Muscle of arm (tissue), 14 donors: ENCODE data around the gene TMEM171. TPM values are rescaled to one million over a fixed set of nuclear protein-coding genes. Genes with fewer than 3 reads are reported as not detected.

Source experiments
- DNase-seq: peaks from one replicate; pipeline ENCODE4 v3.0.0-alpha.2; 2013
- long read RNA-seq, 11 donors: transcript quantifications; one replicate each; lab custom pipeline, GENCODE V29; 2026
- polyA plus RNA-seq, 12 donors: library from polyadenylated mRNA; unstranded; fragments of 120-200 nt; gene quantifications; one replicate each; pipeline ENCODE4 v1.2.1, GENCODE V29; 2013; ENCODE audit not compliant: insufficient read length in 12 of 12

TMEM171 gene
- polyA plus RNA-seq, result 1 to 10 TPM in 4 of 12 donors, under 1 TPM in 6, not detected in 2; 0.15 to 6.9 (median 0.81) TPM
- long read RNA-seq, donor 1, partial matches to known transcripts, result 0 of 2 reads
- long read RNA-seq, donor 1, other reads (novel, unspliced or antisense), result 0 of 2 reads
- long read RNA-seq, donor 2, partial matches to known transcripts, result 0 of 1 reads
- long read RNA-seq, donor 2, other reads (novel, unspliced or antisense), result 0 of 1 reads
- long read RNA-seq, donor 3, result 0 reads
- long read RNA-seq, donor 4, result 0 reads
- long read RNA-seq, donor 5, result 0 reads
- long read RNA-seq, donor 6, result 0 reads
- long read RNA-seq, donor 7, partial matches to known transcripts, result 0 of 1 reads
- long read RNA-seq, donor 7, other reads (novel, unspliced or antisense), result 0 of 1 reads
- long read RNA-seq, donor 8, result 0 reads
- long read RNA-seq, donor 9, partial matches to known transcripts, result 0 of 1 reads
- long read RNA-seq, donor 9, other reads (novel, unspliced or antisense), result 0 of 1 reads
- long read RNA-seq, donor 10, result 0 reads
- long read RNA-seq, donor 11, result 0 reads

- DNase-seq, result no peak
These were observed at the start of gene TMEM171 for GRCh38 chr5:73120222-73121118. Gene TMEM171 (plus strand): TSS chr5:73120575. CDS start chr5:73123374, 2,799 bp downstream.

GRCh38 chr5:73081093-73081492 is 39.3 kb upstream of the TMEM171 start:
- DNase-seq, result no peak

- DNase-seq, result no peak
These were observed 32.3 kb upstream of the TMEM171 start for GRCh38 chr5:73088026-73088425.

- no peak for DNase-seq
These were observed 26.4 kb upstream of the TMEM171 start for GRCh38 chr5:73093943-73094342.

GRCh38 chr5:73094415-73094814 is 26.0 kb upstream of the TMEM171 start:
- no peak for DNase-seq

GRCh38 chr5:73095564-73096238 is 24.7 kb upstream of the TMEM171 start:
- DNase-seq, result no peak

GRCh38 chr5:73096239-73096575 is 24.2 kb upstream of the TMEM171 start:
- DNase-seq, result no peak

GRCh38 chr5:73097740-73098139 is 22.6 kb upstream of the TMEM171 start:
- DNase-seq, result no peak

GRCh38 chr5:73100109-73100508 is 20.3 kb upstream of the TMEM171 start:
- DNase-seq, result no peak

- DNase-seq, result no peak
These were observed 16.5 kb upstream of the TMEM171 start for GRCh38 chr5:73103870-73104299.

- DNase-seq, result no peak
These were observed 16.0 kb upstream of the TMEM171 start for GRCh38 chr5:73104326-73104725.

GRCh38 chr5:73106335-73106734 is 14.0 kb upstream of the TMEM171 start:
- DNase-seq, result no peak

GRCh38 chr5:73110190-73110589 is 10.2 kb upstream of the TMEM171 start:
- DNase-seq, result no peak

- no peak for DNase-seq
These were observed 8.8 kb upstream of the TMEM171 start for GRCh38 chr5:73111536-73111935.

- DNase-seq, result no peak
These were observed 8.0 kb upstream of the TMEM171 start for GRCh38 chr5:73112359-73112758.

- no peak for DNase-seq
These were observed 6.2 kb upstream of the TMEM171 start for GRCh38 chr5:73114044-73114688.

GRCh38 chr5:73115399-73116051 is 4.8 kb upstream of the TMEM171 start:
- DNase-seq, result no peak

GRCh38 chr5:73116506-73116905 is 3.9 kb upstream of the TMEM171 start:
- DNase-seq, result no peak

- DNase-seq, result no peak
These were observed 3.2 kb upstream of the TMEM171 start for GRCh38 chr5:73117088-73117740.

- no peak for DNase-seq
These were observed 1.9 kb upstream of the TMEM171 start for GRCh38 chr5:73118391-73118973.
